ENCODE data around the gene APPL1.

DNA sequence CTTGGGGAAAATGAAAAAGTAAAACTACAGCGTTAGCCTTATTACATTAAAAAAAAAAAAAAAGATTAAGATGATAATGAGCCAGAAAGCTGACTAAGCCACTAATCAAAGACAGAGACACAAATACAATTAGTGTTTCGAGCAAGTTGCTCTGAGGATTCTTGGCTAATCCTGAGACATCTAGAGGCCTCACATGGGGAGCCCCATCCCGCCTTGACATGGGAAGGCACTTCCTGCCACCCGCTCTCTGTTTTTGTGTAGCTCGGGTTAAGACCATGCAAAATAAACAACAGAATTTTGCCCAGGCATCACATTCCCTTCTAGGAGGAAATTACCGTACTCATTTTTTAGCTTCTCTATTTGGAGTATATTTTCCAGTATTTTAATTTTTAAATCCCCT lies 43.0 kb upstream of the APPL1 start:
- TF ChIP-seq, protein P1, sequence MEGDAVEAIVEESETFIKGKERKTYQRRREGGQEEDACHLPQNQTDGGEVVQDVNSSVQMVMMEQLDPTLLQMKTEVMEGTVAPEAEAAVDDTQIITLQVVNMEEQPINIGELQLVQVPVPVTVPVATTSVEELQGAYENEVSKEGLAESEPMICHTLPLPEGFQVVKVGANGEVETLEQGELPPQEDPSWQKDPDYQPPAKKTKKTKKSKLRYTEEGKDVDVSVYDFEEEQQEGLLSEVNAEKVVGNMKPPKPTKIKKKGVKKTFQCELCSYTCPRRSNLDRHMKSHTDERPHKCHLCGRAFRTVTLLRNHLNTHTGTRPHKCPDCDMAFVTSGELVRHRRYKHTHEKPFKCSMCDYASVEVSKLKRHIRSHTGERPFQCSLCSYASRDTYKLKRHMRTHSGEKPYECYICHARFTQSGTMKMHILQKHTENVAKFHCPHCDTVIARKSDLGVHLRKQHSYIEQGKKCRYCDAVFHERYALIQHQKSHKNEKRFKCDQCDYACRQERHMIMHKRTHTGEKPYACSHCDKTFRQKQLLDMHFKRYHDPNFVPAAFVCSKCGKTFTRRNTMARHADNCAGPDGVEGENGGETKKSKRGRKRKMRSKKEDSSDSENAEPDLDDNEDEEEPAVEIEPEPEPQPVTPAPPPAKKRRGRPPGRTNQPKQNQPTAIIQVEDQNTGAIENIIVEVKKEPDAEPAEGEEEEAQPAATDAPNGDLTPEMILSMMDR (IDR thresholded peaks at IDR 0.05): no peak
- TF ChIP-seq EZH2phosphoT487 (IDR thresholded peaks at IDR 0.05) (no peak), EZH2 (IDR thresholded peaks at IDR 0.05) (no peak)
